ENCODE data around the gene WDR33. TPM values are rescaled to one million over a fixed set of nuclear protein-coding genes. Genes with fewer than 3 reads are reported as not detected.

WDR33 gene
- total RNA-seq, 2 donors from 2014 or later: 76.3 to 82.5 TPM

GRCh38 chr2:127857265-127857808, 46.4 kb upstream of the WDR33 start:
- Histone ChIP-seq H3K4me1 (ENCODE audit: control insufficient read depth, insufficient read depth, low read length) (no peaks in the 10 kb centered on the region), H3K4me3 (ENCODE audit: low read length) (peak overlapping the region; percentile 85), H3K9me3 (ENCODE audit: control insufficient read depth, low read length) (no peaks in the 10 kb centered on the region), H3K27ac (ENCODE audit: low read depth, low read length) (no peak overlapping the region), H3K9ac (ENCODE audit: extremely low read depth, low read length, poor library complexity, severe bottlenecking) (peak overlapping the region; percentile 60), H3K36me3 (ENCODE audit: control insufficient read depth, insufficient read depth, low read length) (peaks cover 8% of the 10 kb centered on the region), H3K27me3 (ENCODE audit: control insufficient read depth, insufficient read depth, low read length, poor library complexity, severe bottlenecking) (no peaks in the 10 kb centered on the region)
- TF ChIP-seq CTCF (conservative IDR thresholded peaks at IDR 0.05): no peak
- H3K4me1 Mint-ChIP-seq: peaks cover 27% of the 10 kb centered on the region
- H3K27ac Mint-ChIP-seq: peak overlapping the region; percentile 87
- peak overlapping the region; percentile 83 for H3K4me3 Mint-ChIP-seq
- H3K36me3 Mint-ChIP-seq (ENCODE audit: low read depth): peaks cover 11% of the 10 kb centered on the region
- no peaks in the 10 kb centered on the region for H3K27me3 Mint-ChIP-seq (ENCODE audit: insufficient read depth)
- peak; percentile 65 for DNase-seq
- no peaks in the 10 kb centered on the region for H3K9me3 Mint-ChIP-seq
- WGBS, 2 experiments (ENCODE audit: insufficient coverage in 1 of 2, insufficient read length in 1 of 2): 2 to 8% methylated on average over 14 to 18 of the region's 18 CpGs

GRCh38 chr2:127853671-127854070, 42.7 kb upstream of the WDR33 start:
- Mint-ChIP-seq H3K4me1 (peaks cover 12% of the 10 kb centered on the region), H3K36me3 (ENCODE audit: low read depth) (peaks cover 44% of the 10 kb centered on the region), H3K27ac (no peak overlapping the region), H3K9me3 (no peaks in the 10 kb centered on the region), H3K4me3 (no peak overlapping the region), H3K27me3 (ENCODE audit: insufficient read depth) (no peaks in the 10 kb centered on the region)
- WGBS, 2 experiments (ENCODE audit: insufficient coverage in 1 of 2, insufficient read length in 1 of 2): 86 to 87% methylated on average over 1 to 4 of the region's 4 CpGs
- peaks cover 43% of the 10 kb centered on the region for H3K36me3 ChIP-seq (ENCODE audit: control insufficient read depth, insufficient read depth, low read length)
- H3K4me3 ChIP-seq (ENCODE audit: low read length): no peak overlapping the region
- H3K9ac ChIP-seq (ENCODE audit: extremely low read depth, low read length, poor library complexity, severe bottlenecking): no peak overlapping the region
- no peak for TF ChIP-seq CTCF (conservative IDR thresholded peaks at IDR 0.05)
- no peak overlapping the region for H3K27ac ChIP-seq (ENCODE audit: low read depth, low read length)
- no peak for DNase-seq
- H3K4me1 ChIP-seq (ENCODE audit: control insufficient read depth, insufficient read depth, low read length): no peaks in the 10 kb centered on the region
- H3K27me3 ChIP-seq (ENCODE audit: control insufficient read depth, insufficient read depth, low read length, poor library complexity, severe bottlenecking): no peaks in the 10 kb centered on the region
- no peaks in the 10 kb centered on the region for H3K9me3 ChIP-seq (ENCODE audit: control insufficient read depth, low read length)

DNA sequence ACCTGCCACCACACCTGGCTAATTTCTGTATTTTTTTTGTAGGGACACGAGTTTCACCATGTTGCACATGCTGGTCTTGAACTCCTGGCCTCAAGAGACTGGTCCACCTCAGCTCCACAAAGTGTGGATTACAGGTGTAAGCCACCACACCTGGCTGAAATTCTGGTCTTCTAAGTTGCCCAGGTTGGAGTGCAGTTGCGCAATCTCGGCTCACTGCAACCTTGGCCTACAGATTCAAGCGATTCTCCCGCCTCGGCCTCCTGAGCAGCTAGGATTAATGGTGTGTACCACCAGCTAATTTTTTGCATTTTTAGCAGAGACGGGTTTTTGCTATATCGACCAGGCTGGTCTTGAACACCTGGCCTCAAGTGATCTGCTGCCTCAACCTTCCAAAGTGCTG, 41.4 kb upstream of the WDR33 start:
- peaks cover 10% of the 10 kb centered on the region for H3K4me1 Mint-ChIP-seq

More for the DNA sequence above, 41.4 kb upstream of the WDR33 start:
- H3K9me3 Mint-ChIP-seq: no peaks in the 10 kb centered on the region
- TF ChIP-seq CTCF (conservative IDR thresholded peaks at IDR 0.05): no peak
- Histone ChIP-seq H3K9me3 (ENCODE audit: control insufficient read depth, low read length) (no peaks in the 10 kb centered on the region), H3K4me3 (ENCODE audit: low read length) (no peak overlapping the region), H3K27ac (ENCODE audit: low read depth, low read length) (no peak overlapping the region), H3K27me3 (ENCODE audit: control insufficient read depth, insufficient read depth, low read length, poor library complexity, severe bottlenecking) (no peaks in the 10 kb centered on the region), H3K9ac (ENCODE audit: extremely low read depth, low read length, poor library complexity, severe bottlenecking) (no peak overlapping the region), H3K4me1 (ENCODE audit: control insufficient read depth, insufficient read depth, low read length) (no peaks in the 10 kb centered on the region), H3K36me3 (ENCODE audit: control insufficient read depth, insufficient read depth, low read length) (peaks cover 54% of the 10 kb centered on the region)
- peaks cover 56% of the 10 kb centered on the region for H3K36me3 Mint-ChIP-seq (ENCODE audit: low read depth)
- no peak for DNase-seq
- H3K4me3 Mint-ChIP-seq: no peak overlapping the region
- WGBS, 2 experiments (ENCODE audit: insufficient coverage in 1 of 2, insufficient read length in 1 of 2): 97% methylated on average over 8 of the region's 8 CpGs
- H3K27me3 Mint-ChIP-seq (ENCODE audit: insufficient read depth): no peaks in the 10 kb centered on the region
- no peak overlapping the region for H3K27ac Mint-ChIP-seq

Data from endodermal cell (in vitro differentiated cells).